IMR-90 (cell line): ENCODE measurements around the gene GDPD5.

Source experiments
- BHLHE40 ChIP-seq: fragments of 150-350 bp; IDR thresholded peaks from 2 replicates; pipeline ENCODE4 v1.6.1; 2016; ENCODE audit warnings: mild to moderate bottlenecking, low read depth, low read length
- CEBPB ChIP-seq: IDR thresholded peaks from 2 replicates; pipeline ENCODE4 v1.6.1; 2012; ENCODE audit warnings: low read depth, low read length, improper control_type of control experiment
- CHD1 ChIP-seq: IDR thresholded peaks from 2 replicates; pipeline ENCODE4 v1.6.1; 2012; ENCODE audit warnings: low read depth, low read length, improper control_type of control experiment
- FOS ChIP-seq: fragments of 150-350 bp; IDR thresholded peaks from 2 replicates; pipeline ENCODE4 v1.6.1; 2016; ENCODE audit warnings: low read depth, low read length
- POLR2A ChIP-seq: IDR thresholded peaks from 2 replicates; pipeline ENCODE4 v1.6.1; 2012; ENCODE audit warnings: mild to moderate bottlenecking, low read depth, low read length
- RAD21 ChIP-seq: IDR thresholded peaks from 2 replicates; pipeline ENCODE4 v1.6.1; 2012; ENCODE audit warnings: low read length, improper control_type of control experiment
- RCOR1 ChIP-seq: IDR thresholded peaks from 2 replicates; pipeline ENCODE4 v1.6.1; 2012; ENCODE audit warnings: mild to moderate bottlenecking, low read length, improper control_type of control experiment; ENCODE audit not compliant: insufficient replicate concordance
- RFX5 ChIP-seq: IDR thresholded peaks from 2 replicates; pipeline ENCODE4 v1.8.0; 2012; ENCODE audit warnings: low read depth, mild to moderate bottlenecking, low read length, moderate library complexity
- SMC3 ChIP-seq: fragments of 150-350 bp; IDR thresholded peaks from 2 replicates; pipeline ENCODE4 v1.6.1; 2016; ENCODE audit warnings: low read depth, mild to moderate bottlenecking, antibody characterized with exemption, low read length, moderate library complexity
- TF ChIP-seq, protein P1 (sequence below): conservative IDR thresholded peaks from 2 replicates; pipeline ENCODE4 v1.5.1; 2012; ENCODE audit warnings: mild to moderate bottlenecking, low read depth, low read length, improper control_type of control experiment
- TF ChIP-seq, protein P2 (sequence below): fragments of 150-350 bp; IDR thresholded peaks from 2 replicates; pipeline ENCODE4 v1.6.1; 2017; ENCODE audit warnings: mild to moderate bottlenecking, antibody characterized with exemption, low read length, low read depth
- TF ChIP-seq, protein P3 (sequence below): fragments of 150-350 bp; IDR thresholded peaks from 2 replicates; pipeline ENCODE4 v1.6.1; 2016; ENCODE audit warnings: low read depth, mild to moderate bottlenecking, low read length, moderate library complexity, borderline replicate concordance

DNA sequence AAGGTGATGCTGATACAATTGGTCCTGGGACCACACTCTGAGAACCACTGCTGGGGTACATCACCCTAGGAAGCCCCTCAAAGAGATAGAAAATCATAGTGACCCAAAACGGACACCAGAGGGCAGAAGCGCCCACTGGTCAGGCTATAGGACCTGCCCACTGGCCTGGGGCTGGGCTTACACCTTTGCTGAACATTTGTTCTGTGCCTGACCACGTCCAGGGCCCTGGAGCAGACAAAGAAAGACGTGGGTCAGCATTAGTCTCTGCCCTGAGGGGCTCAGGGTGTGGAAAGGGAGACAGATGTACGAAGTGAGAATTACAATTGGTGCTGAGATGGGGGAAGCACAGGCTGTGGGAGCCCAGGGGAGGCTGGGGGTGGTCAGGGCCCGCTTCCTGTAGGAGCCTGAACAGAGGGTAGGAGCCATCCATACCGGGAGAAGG lies 21.9 kb upstream of the GDPD5 start:
- TF ChIP-seq, protein P1, sequence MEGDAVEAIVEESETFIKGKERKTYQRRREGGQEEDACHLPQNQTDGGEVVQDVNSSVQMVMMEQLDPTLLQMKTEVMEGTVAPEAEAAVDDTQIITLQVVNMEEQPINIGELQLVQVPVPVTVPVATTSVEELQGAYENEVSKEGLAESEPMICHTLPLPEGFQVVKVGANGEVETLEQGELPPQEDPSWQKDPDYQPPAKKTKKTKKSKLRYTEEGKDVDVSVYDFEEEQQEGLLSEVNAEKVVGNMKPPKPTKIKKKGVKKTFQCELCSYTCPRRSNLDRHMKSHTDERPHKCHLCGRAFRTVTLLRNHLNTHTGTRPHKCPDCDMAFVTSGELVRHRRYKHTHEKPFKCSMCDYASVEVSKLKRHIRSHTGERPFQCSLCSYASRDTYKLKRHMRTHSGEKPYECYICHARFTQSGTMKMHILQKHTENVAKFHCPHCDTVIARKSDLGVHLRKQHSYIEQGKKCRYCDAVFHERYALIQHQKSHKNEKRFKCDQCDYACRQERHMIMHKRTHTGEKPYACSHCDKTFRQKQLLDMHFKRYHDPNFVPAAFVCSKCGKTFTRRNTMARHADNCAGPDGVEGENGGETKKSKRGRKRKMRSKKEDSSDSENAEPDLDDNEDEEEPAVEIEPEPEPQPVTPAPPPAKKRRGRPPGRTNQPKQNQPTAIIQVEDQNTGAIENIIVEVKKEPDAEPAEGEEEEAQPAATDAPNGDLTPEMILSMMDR: peak; percentile 82
- no peak for TF ChIP-seq POLR2A
- TF ChIP-seq, protein P2, sequence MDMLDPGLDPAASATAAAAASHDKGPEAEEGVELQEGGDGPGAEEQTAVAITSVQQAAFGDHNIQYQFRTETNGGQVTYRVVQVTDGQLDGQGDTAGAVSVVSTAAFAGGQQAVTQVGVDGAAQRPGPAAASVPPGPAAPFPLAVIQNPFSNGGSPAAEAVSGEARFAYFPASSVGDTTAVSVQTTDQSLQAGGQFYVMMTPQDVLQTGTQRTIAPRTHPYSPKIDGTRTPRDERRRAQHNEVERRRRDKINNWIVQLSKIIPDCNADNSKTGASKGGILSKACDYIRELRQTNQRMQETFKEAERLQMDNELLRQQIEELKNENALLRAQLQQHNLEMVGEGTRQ: no peak
- no peak for TF ChIP-seq BHLHE40
- TF ChIP-seq FOS: no peak
- peak; percentile 98 for TF ChIP-seq RAD21
- no peak for TF ChIP-seq CHD1
- no peak for TF ChIP-seq RCOR1
- TF ChIP-seq SMC3: peak; percentile 96
- no peak for TF ChIP-seq CEBPB
- TF ChIP-seq RFX5: no peak
- TF ChIP-seq, protein P3, sequence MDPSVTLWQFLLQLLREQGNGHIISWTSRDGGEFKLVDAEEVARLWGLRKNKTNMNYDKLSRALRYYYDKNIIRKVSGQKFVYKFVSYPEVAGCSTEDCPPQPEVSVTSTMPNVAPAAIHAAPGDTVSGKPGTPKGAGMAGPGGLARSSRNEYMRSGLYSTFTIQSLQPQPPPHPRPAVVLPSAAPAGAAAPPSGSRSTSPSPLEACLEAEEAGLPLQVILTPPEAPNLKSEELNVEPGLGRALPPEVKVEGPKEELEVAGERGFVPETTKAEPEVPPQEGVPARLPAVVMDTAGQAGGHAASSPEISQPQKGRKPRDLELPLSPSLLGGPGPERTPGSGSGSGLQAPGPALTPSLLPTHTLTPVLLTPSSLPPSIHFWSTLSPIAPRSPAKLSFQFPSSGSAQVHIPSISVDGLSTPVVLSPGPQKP: no peak
